GDM1 (cell line): ENCODE data around the gene KCTD17.

Experiments used
- DNase-seq: peaks from one replicate; lab custom pipeline; 2025; lab: John Stamatoyannopoulos, UW

Gene KCTD17

GRCh38 chr22:37051391-37052385 lies at the start of gene KCTD17:
Gene KCTD17 (plus strand): TSS chr22:37051742. CDS start chr22:37051761, 19 bp downstream.
- peak; percentile 59 for DNase-seq

- DNase-seq = no peak
Measured at GRCh38 chr22:37001826-37002225, 49.7 kb upstream of the KCTD17 start.

- DNase-seq = no peak
Measured at GRCh38 chr22:37002633-37003032, 48.9 kb upstream of the KCTD17 start.

- no peak for DNase-seq
Measured at GRCh38 chr22:37007651-37008050, 43.9 kb upstream of the KCTD17 start.

- DNase-seq = no peak
Measured at GRCh38 chr22:37008365-37008764, 43.2 kb upstream of the KCTD17 start.

GRCh38 chr22:37009490-37009889 lies 42.1 kb upstream of the KCTD17 start:
- no peak for DNase-seq

- no peak for DNase-seq
Measured at GRCh38 chr22:37010174-37010573, 41.4 kb upstream of the KCTD17 start.

GRCh38 chr22:37010976-37011375 lies 40.6 kb upstream of the KCTD17 start:
- DNase-seq = no peak

- DNase-seq = no peak
Measured at GRCh38 chr22:37011472-37011871, 40.1 kb upstream of the KCTD17 start.

- DNase-seq = no peak
Measured at GRCh38 chr22:37012262-37012904, 39.2 kb upstream of the KCTD17 start.

GRCh38 chr22:37012956-37013355 lies 38.6 kb upstream of the KCTD17 start:
- DNase-seq = no peak

- no peak for DNase-seq
Measured at GRCh38 chr22:37014415-37014806, 37.1 kb upstream of the KCTD17 start.

- no peak for DNase-seq
Measured at GRCh38 chr22:37014835-37015586, 36.5 kb upstream of the KCTD17 start.

GRCh38 chr22:37015587-37015878 lies 36.0 kb upstream of the KCTD17 start:
- no peak for DNase-seq

- DNase-seq = no peak
Measured at GRCh38 chr22:37016134-37016910, 35.2 kb upstream of the KCTD17 start.

GRCh38 chr22:37017356-37017755 lies 34.2 kb upstream of the KCTD17 start:
- no peak for DNase-seq

- no peak for DNase-seq
Measured at GRCh38 chr22:37018086-37018814, 33.3 kb upstream of the KCTD17 start.

GRCh38 chr22:37018815-37019308 lies 32.7 kb upstream of the KCTD17 start:
- no peak for DNase-seq

GRCh38 chr22:37019309-37020191 lies 32.0 kb upstream of the KCTD17 start, which contains the start of the genes MPST and TST:
Gene MPST (plus strand): TSS chr22:37019742. CDS start chr22:37019837, 95 bp downstream.
Gene TST (minus strand): TSS chr22:37019447. CDS start chr22:37018732, 715 bp downstream.
- peak; percentile 67 for DNase-seq

- no peak for DNase-seq
Measured at GRCh38 chr22:37020192-37020479, 31.4 kb upstream of the KCTD17 start.
